NCI-H2171 (cell line): Measurements from ENCODE around the gene SEPHS2.
"Not testable (repeated sequence)": the region's sequence is repeated elsewhere in the genome, so short reads cannot be mapped to it uniquely, and the experiment has no call there.

Experiments
- DNase-seq: peaks from one replicate; lab custom pipeline; 2025; lab: John Stamatoyannopoulos, UW

SEPHS2 gene

DNA sequence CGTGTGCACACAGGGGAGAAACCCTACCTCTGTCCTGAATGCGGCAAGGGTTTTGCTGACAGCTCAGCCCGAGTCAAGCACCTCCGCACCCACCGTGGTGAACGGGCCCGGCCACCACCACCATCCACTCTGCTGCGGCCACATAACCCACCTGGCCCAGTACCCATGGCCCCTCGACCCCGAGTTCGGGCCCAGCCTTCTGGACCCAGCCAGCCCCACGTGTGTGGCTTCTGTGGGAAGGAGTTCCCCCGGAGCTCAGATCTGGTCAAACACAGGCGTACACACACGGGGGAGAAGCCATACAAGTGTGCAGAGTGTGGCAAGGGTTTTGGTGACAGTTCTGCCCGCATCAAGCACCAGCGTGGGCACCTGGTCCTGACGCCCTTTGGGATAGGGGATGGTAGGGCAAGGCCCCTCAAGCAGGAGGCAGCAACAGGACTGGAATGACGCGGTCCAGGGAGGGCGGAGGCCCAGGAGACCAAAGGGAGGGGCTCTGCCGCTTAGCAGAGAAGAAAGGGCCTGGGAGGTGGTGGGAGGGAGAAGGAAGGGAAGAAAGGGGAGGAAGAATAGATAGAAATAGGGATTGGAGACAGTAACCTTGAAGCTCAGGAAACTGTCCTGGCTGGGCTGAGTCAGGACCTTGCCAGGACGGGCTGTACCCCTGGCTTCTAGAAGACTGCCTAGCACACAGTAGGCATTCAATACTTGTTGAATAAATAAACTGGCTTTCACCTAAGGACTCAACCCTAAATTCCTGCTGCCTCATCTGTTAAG, 46.8 kb downstream of the SEPHS2 start:
- DNase-seq = no peak

DNA sequence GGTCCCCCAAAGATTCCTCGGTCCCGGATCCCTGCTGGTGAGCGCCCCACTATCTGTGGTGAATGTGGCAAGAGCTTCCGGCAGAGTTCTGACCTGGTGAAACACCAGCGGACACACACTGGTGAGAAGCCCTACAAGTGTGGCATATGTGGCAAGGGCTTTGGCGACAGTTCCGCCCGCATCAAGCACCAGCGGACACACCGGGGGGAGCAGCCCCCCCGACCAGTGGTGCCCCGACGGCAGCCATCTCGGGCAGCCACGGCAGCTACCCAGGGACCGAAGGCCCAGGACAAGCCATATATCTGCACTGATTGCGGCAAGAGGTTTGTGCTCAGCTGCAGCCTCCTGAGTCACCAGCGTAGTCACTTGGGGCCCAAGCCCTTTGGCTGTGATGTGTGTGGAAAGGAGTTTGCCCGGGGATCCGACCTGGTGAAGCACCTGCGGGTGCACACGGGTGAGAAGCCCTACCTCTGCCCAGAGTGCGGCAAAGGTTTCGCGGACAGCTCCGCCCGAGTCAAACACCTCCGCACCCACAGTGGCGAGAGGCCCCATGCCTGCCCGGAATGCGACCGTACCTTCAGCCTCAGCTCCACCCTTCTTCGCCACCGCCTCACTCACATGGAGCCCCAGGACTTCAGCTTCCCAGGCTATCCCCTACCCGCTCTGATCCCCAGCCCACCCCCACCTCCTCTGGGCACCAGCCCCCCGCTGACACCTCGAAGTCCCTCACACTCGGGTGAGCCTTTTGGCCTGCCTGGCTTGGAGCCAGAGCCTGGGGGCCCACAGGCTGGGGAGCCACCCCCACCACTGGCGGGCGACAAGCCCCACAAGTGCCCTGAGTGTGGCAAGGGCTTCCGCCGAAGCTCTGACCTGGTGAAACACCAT, 47.7 kb downstream of the SEPHS2 start:
- no peak for DNase-seq

DNA sequence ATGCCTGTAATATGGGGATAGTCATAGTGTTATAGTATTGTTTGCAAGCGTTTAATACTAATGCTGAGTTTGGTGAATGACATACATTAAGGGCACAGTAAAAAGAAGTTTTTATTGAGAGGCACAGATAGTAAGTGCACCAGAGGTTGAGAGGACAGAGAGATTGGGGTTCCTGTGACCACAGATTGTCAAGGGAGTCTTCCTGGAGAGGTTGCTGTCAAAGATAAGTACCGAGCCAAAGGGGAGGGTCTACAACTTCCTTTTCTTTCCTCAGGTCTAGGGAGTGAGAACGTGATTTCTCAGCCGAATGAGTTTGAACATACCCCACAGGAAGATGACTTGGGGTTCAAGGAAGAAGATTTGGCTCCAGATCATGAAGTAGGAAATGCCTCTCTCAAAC, 48.6 kb downstream of the SEPHS2 start:
- DNase-seq = no peak

DNA sequence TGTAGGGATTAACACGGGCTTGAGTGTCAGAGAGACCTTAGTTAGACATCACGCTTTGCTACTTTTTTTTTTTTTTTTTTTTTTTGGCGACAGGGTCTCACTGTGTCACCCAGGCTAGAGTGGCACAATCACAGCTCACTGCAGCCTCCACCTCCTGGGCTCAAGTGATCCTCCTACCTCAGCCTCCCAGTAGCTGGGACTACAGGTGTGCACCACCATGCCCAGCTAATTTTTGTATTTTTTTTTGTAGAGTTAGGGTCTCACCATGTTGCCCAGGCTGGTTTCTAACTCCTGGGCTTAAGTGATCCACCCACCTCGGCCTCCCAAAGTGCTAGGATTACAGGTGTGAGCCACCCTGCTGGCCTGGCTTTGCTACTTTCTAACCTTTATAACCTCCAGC, 49.0 kb downstream of the SEPHS2 start:
- not testable (repeated sequence) for DNase-seq

DNA sequence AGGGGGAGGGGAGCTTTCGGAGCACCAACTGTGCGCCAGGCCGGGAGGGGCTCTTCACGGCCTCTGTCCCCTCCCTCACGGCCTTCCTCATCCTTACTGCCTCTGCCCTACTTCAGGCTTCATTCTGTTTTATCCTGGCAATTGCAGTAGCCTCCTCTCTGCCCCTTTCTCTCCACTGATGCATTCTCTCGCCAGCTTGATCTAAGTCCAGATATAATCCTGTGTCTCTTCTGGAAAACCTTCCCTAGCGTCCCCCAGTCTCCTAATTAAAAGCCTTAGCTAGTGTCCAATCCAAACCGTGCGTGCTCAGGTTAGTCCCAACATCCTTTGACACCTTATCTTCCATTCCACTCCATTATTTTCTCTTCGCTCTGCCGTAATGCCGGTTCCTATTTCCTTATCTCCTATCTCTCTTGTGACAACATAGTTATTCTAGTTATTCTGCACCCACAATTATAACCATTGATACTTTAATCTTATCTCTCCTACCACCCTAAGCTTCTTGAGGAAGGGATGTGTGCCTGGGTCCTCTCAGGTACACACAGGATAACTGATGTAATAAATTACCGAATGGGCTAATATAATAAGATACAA, 49.6 kb downstream of the SEPHS2 start:
- no peak for DNase-seq

DNA sequence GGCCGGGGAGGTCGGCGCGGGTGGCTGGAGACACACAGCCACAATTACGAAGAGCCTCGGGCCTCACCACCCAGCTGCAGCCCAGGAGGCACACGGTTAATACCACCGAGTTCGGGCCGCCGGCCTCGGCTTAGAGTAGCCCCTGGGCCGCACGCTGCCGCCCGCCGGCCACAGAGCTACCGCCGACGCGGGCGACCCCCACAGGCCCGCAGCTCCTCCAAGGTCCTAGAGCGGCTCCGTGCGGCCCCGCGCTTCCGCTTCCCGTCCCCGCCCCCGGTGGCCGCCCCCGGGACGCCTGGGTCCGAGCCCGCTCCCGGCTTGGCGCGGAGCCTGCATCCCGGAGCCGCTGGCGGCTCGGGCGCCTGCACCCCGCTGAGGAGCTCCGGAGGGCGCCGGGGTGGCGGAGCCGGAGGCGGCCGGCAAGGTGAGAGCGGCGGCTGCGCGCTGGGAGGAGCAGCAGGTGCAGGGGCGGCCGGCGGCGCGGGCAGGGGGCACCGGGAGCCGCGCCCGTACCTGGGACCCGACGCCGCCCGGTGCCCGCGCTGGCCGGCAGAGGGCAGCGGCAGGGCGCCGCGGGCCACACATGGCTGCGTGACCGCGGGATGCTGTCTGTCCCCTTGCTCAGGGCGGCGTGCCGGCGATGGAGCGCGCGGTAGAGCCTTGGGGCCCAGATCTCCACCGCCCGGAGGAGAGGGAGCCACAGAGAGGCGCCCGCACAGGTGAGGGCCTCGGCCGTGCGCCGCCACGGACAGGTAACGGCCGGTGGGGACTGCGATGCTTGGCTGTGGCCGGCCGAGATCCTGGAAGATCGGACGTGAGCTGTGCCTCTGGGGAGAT, 50.3 kb downstream of the SEPHS2 start, which contains the start of gene ZNF48:
ZNF48 (plus strand) TSS at position 266 of the 837 bp plus-strand sequence; CDS start at position 641, 375 bp downstream.
- DNase-seq = peak; percentile 82

DNA sequence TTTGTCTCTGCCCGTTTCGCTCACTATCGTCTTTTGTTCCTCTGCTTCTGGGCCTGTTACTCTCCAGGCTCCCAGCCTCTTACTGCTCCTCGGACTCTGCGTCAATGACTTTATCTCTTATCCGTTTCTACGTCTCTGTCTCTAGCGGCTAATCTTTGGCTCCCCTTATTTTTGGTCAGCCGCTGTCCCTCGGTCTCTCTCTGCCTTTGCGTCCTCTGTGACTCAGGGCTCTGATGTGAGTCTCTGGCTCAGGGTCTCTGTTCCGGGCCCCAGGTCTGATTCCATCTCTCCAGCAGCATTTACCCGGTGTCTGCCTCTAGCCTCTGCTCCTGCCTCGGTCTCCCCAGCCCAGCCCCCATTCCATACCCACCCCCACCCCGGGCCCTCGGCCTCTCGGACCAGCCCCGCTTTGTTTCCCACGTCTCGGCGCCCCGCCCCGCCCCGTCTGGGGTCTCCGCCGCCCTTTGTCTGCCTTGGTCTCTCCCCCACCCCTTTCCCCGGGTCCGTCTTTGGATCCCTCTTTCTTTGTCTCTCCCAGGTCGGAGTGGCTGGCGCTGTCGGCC, 51.0 kb downstream of the SEPHS2 start:
- DNase-seq = peak; percentile 61
